ENCODE results near the gene PLLP.

The PLLP gene

DNA sequence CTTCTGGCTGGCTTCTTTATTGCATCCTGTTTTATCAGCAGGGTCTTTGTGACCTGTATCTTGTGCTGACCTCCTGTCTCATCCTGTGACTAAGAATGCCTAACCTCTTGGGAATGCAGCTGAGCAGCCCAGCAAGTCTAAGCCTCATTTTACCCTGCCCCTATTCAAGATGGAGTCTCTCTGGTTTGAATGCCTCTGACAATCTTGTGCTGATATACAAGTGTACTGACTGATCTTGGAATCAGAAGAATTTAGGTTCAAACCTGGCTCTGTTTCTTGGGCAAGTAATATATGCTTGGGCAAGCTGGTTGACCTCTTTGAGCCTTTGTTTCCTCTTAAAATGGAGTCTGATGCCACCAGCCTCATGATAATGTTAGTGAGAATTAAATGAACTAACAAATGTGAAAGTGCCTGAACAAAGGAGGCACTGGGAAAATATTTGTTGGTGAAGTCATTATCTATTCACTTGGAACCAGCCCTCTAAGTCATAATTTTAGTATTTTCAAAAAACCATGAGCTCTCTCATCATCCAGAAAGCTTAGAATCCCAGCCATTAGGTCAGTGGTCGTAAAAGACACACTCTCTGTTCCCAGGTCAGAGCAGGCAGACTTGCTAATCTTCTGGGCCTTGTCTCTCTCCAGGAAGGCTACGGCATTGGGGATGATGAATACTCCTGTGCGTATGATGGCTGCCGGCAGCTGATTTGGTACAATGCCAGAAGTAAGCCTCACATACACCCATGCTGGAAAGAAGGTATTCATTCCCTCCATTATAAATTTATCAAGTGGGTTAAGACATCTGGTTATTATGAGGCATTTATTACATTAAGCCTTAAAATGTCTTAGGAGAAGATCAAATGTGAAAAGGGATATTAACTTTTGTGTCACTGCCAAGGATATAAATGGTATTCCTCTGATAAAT is 57.5 kb downstream of the PLLP start:
- in situ Hi-C loops (cut with MboI; ENCODE audit: low sequenced_read_pairs) = no loop called here

DNA sequence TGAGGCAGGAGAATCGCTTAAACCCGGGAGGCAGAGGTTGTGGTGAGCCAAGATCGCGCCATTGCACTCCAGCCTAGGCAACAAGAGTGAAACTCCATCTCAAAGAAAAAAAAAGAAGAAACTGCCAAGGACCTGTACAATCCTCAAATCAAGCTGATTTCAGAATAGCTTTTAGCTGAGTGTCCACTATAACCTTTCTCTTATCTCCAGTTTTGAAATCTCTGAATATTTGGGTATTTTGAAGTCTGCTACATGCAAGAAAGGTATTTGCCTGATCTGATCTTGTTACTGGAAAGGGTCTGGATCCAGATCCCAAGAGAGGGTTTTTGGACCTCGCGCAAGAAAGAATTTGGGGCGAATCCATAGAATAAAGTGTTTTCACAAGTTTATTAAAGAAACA is 58.5 kb downstream of the PLLP start:
- in situ Hi-C loops (cut with MboI; ENCODE audit: low sequenced_read_pairs) = no loop called here

DNA sequence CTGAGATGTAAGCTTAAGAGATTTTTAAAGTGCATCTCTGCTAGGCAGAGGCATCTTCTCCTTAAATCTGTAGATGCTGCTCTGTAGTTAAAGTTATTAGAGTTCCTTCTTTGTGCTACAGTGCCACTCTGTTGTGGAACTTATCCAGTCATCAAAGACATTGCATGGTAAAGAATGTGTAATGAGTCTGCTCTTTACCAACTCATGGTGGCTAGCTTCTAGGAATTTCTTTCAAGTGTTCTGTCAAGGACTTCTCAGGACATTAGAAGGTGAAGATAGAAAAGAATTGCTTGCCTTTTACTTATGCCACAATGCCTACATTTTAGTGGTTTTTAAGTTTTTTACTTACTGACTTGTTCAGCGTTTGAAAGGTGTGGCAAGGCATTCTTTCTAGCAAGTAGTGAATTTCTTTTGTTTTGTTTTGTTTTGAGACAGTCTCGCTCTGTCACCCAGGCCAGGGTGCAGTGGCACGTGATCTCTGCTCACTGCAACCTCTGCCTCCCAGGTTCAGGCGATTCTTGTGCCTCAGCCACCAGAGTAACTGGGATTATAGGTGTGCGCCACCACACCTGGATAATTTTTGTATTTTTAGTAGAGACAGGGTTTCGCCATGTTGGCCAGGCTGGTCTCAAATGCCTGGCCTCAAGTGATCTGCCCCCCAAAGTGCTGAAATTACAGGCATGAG is 59.7 kb downstream of the PLLP start:
- in situ Hi-C loops (cut with MboI; ENCODE audit: low sequenced_read_pairs) = no loop called here

DNA sequence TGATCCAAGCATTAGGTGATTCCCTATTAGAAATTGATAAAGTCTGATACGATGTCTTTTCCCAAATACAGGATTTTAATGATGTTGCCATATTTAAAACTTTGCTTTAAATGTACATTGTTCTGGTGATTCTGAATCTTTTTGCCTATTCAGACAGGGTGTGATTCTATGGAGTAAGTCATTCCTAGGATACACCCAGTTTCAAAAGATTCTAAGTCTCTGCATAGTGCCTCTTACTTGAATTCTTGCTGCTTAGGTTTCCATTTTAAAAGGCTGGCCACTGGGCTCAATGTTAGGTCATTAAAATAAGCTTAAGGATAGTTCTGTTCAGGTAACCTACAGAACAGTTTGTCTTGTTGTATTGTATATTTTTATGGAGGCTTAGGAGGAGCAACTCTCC is 61.4 kb downstream of the PLLP start:
- in situ Hi-C loops (cut with MboI; ENCODE audit: low sequenced_read_pairs) = no loop called here

DNA sequence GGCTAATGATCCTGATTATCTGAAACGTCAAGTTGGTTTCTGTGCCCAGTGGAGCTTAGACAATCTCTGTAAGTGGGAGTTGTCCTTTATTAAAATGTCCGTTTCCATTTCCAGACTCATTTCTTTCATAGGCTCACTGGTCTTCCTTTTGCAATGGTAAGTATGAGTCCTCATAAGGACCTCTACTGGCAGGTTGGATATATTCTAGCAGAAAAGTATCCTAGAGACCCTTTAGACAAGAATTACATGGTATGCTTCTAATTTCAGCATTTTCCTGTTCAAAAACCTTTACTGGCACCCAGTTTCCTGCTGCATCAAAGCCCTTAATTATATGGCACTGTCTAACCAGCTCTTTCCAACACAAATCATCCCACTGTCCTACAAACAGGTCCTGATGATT is 67.5 kb downstream of the PLLP start:
- in situ Hi-C loops (cut with MboI; ENCODE audit: low sequenced_read_pairs) = no loop called here

DNA sequence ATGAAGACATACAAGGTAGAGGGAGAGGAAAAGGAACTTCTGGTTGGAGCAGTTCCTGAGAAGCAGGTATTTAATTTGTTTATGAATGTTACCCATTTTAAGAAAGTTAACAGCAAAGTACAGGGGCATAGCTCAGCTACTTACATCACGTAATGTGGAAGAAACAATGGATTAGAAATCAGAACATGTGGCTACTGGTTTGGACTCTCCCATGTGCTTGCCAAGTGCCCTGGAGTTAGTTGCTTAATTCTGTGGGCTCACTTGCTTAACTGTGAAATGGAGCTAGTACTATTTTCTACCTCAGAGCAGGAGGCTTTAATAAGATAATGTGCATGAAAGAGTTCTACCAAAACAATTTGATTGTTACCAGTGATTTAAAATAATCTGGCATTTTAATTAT is 71.0 kb downstream of the PLLP start:
- in situ Hi-C loops (cut with MboI; ENCODE audit: low sequenced_read_pairs) = no loop called here

DNA sequence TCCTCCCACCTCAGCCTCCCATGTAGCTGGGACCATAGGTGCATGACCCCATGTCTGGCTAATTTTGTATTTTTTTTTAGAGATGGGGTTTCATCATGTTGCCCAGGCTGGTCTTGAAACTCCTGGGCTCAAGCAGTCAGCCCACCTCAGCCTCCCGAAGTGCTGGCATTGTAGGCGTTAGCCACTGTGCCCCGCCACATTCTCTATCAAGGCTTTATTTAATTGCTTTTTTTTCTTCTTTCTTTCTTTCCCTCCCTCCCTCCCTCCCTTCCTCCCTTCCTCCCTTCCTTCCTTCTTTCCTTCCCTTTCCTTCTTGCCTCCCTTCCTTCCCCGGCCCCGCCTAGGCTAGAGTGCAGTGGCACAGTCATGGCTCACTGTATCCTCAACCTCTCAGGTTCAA is 74.7 kb downstream of the PLLP start:
- in situ Hi-C loops (cut with MboI; ENCODE audit: low sequenced_read_pairs) = no loop called here

DNA sequence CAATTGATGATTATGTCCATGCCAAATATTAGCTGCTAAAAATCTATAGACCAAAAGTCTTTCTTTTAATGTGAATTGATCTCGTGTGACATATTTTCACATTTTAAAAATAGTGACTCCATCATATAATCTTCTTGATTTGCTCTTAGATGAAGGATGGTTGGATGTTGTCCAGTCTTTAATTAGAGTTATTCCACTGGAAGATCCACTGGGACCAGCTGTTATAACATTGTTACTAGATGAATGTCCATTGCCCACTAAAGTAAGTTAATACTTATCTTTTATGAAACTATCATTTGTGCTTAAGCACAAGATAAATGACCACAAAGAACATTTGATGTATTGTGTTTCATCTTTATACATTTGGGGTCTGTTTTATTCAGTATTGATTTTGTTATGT is 75.5 kb downstream of the PLLP start:
- in situ Hi-C loops (cut with MboI; ENCODE audit: low sequenced_read_pairs) = no loop called here
